A673 (cell line): ENCODE measurements around the gene ARID3B. TPM values are rescaled to one million over a fixed set of nuclear protein-coding genes. Genes with fewer than 3 reads are reported as not detected.

Source experiments
- BruUV-seq: library from RNA; stranded (reverse); fragments of 400-500 nt; replicated peaks from 2 replicates; lab custom pipeline; 2021; lab: Mats Ljungman, UMichigan
- CTCF ChIA-PET: fragments of 300-600 bp; sonication (Branson Sonifier 250); formaldehyde crosslinking; loops from one replicate; lab custom pipeline; 2022; ENCODE audit warnings: antibody characterized with exemption; lab: Charles Lee
- POLR2A ChIA-PET: fragments of 300-600 bp; sonication (Branson Sonifier 250); formaldehyde crosslinking; loops from one replicate; lab custom pipeline; 2022; ENCODE audit warnings: antibody characterized with exemption; ENCODE audit not compliant: low non-redundant PET; lab: Charles Lee
- DNase-seq: peaks from one replicate; pipeline ENCODE4 v3.0.0-alpha.2; 2015; ENCODE audit warnings: low spot score
- H3K27ac ChIP-seq: fragments of 200-600 bp; sonication (generic); 2 replicates; pipeline ENCODE4 v1.5.1; 2016; ENCODE audit warnings: mixed run types, low read depth, mild to moderate bottlenecking, mixed read lengths, antibody characterized with exemption, low read length; ENCODE audit not compliant: poor library complexity, severe bottlenecking
- H3K27me3 ChIP-seq: fragments of 200-600 bp; sonication (generic); replicated peaks from 2 replicates; pipeline ENCODE4 v1.6.1; 2017; ENCODE audit warnings: mixed run types, low read depth, mild to moderate bottlenecking, mixed read lengths, antibody characterized with exemption, low read length; ENCODE audit not compliant: insufficient read depth, poor library complexity
- H3K36me3 ChIP-seq: fragments of 200-600 bp; sonication (generic); 2 replicates; pipeline ENCODE4 v1.6.1; 2016; ENCODE audit warnings: mixed run types, mild to moderate bottlenecking, mixed read lengths, antibody characterized with exemption, low read length; ENCODE audit not compliant: insufficient read depth, poor library complexity, severe bottlenecking
- H3K4me1 ChIP-seq: fragments of 200-600 bp; sonication (generic); 2 replicates; pipeline ENCODE4 v1.6.1; 2017; ENCODE audit warnings: mixed run types, mild to moderate bottlenecking, mixed read lengths, antibody characterized with exemption, low read length; ENCODE audit not compliant: insufficient read depth, poor library complexity, severe bottlenecking
- H3K4me3 ChIP-seq: fragments of 200-600 bp; sonication (generic); 2 replicates; pipeline ENCODE4 v1.5.1; 2016; ENCODE audit warnings: low read depth, mixed run types, mild to moderate bottlenecking, mixed read lengths, low read length; ENCODE audit not compliant: poor library complexity, severe bottlenecking
- H3K9me3 ChIP-seq: fragments of 200-600 bp; sonication (generic); 2 replicates; pipeline ENCODE4 v1.6.1; 2016; ENCODE audit warnings: mixed run types, low read depth, mild to moderate bottlenecking, mixed read lengths, antibody characterized with exemption, low read length; ENCODE audit not compliant: poor library complexity, severe bottlenecking
- EZH2 ChIP-seq: fragments of 200-600 bp; sonication (generic); IDR thresholded peaks from 2 replicates; pipeline ENCODE4 v1.6.1; 2017; ENCODE audit warnings: borderline replicate concordance, low read depth, mild to moderate bottlenecking, mixed read lengths, antibody characterized with exemption, low read length; ENCODE audit not compliant: poor library complexity, severe bottlenecking
- intact Hi-C: fragments of 100-400 bp; cut with micrococcal nuclease; formaldehyde crosslinking; loops from one replicate; pipeline ENCODE4 v1.10.0; 2022; ENCODE audit not compliant: unreplicated experiment
- total RNA-seq: library from RNA; stranded (reverse); gene quantifications from 2 replicates; pipeline ENCODE4 v1.2.3, GENCODE V29; 2021
- TF ChIP-seq, protein P1 (sequence below): fragments of 300-800, 200-600 bp; sonication (generic); conservative IDR thresholded peaks from 2 replicates; pipeline ENCODE4 v1.5.1; 2017; ENCODE audit warnings: low read depth, mild to moderate bottlenecking, antibody characterized with exemption, low read length, moderate library complexity, mixed read lengths

Gene ARID3B
- total RNA-seq, 1 experiment from 2014 or later: 18.3 TPM

GRCh38 chr15:74525309-74525708, 15.7 kb upstream of the ARID3B start:
- DNase-seq: no peak
- Histone ChIP-seq H3K4me3 (no peak overlapping the region), H3K9me3 (no peaks in the 10 kb centered on the region), H3K4me1 (no peaks in the 10 kb centered on the region), H3K27ac (no peak overlapping the region), H3K27me3 (no peaks in the 10 kb centered on the region), H3K36me3 (no peaks in the 10 kb centered on the region)
- ChIA-PET CTCF (no interaction called here), POLR2A (no interaction called here)
- TF ChIP-seq EZH2: no peak
- TF ChIP-seq, protein P1, sequence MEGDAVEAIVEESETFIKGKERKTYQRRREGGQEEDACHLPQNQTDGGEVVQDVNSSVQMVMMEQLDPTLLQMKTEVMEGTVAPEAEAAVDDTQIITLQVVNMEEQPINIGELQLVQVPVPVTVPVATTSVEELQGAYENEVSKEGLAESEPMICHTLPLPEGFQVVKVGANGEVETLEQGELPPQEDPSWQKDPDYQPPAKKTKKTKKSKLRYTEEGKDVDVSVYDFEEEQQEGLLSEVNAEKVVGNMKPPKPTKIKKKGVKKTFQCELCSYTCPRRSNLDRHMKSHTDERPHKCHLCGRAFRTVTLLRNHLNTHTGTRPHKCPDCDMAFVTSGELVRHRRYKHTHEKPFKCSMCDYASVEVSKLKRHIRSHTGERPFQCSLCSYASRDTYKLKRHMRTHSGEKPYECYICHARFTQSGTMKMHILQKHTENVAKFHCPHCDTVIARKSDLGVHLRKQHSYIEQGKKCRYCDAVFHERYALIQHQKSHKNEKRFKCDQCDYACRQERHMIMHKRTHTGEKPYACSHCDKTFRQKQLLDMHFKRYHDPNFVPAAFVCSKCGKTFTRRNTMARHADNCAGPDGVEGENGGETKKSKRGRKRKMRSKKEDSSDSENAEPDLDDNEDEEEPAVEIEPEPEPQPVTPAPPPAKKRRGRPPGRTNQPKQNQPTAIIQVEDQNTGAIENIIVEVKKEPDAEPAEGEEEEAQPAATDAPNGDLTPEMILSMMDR: no peak
- intact Hi-C loops: no loop called here
- no TSS peak for BruUV-seq

DNA sequence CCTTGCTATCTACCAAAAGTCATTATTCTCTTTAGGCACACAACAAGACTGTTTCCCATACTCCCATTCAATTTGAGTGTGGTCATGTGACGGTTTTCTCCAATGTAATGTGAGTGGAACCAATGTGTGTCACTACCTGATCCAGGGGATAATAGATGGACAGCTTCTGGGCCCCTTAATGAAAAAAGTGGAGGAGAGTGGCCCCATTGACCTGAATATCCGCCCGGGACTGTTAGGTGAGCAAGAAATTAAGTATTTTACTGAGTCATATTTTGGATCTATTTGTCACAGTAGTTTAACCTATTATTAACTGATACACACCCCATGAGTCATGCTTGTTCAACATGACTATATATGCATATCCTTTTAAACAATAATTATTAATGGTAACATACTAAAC, 15.1 kb upstream of the ARID3B start:
- H3K4me3 ChIP-seq: no peak overlapping the region
- no peaks in the 10 kb centered on the region for H3K27me3 ChIP-seq
- no peaks in the 10 kb centered on the region for H3K36me3 ChIP-seq
- TF ChIP-seq EZH2: no peak
- TF ChIP-seq, protein P1: no peak
- POLR2A ChIA-PET: no interaction called here
- H3K9me3 ChIP-seq: no peaks in the 10 kb centered on the region
- intact Hi-C loops: no loop called here
- no TSS peak for BruUV-seq
- CTCF ChIA-PET: no interaction called here
- no peaks in the 10 kb centered on the region for H3K4me1 ChIP-seq
- H3K27ac ChIP-seq: no peak overlapping the region
- DNase-seq: no peak

DNA sequence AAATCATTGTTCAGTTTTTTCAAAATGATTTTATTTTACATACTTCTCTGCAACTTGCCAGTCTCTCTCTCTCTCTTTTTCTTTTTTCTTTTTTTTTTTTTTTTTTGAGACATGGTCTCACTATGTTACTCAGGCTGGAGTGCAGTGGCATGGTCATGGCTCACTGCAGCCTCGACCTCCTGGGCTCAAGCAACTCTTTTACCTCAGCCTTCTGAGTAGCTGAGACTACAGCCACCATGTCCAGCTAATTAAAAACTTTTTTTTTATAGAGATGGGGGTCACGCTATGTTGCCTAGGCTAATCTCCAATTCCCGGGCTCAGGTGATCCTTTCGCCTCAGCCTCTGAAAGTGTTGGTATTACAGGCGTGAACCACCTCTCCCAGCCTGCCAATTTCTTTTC, 12.1 kb upstream of the ARID3B start:
- DNase-seq: no peak
- intact Hi-C loops: no loop called here
- H3K36me3 ChIP-seq: no peaks in the 10 kb centered on the region
- BruUV-seq: no TSS peak
- H3K27ac ChIP-seq: no peak overlapping the region
- H3K9me3 ChIP-seq: no peaks in the 10 kb centered on the region
- H3K27me3 ChIP-seq: no peaks in the 10 kb centered on the region
- TF ChIP-seq, protein P1: no peak
- no peak for TF ChIP-seq EZH2
- no peaks in the 10 kb centered on the region for H3K4me1 ChIP-seq
- no peak overlapping the region for H3K4me3 ChIP-seq
- CTCF ChIA-PET: no interaction called here
- POLR2A ChIA-PET: no interaction called here
